Inflammatory macrophage treated with lipopolysaccharide for 4 hours (primary cell): ENCODE data around the gene SEMA3A.
A peak's percentile ranks its signal among the peaks of the same experiment; 100 is the strongest.

Experiments used
- DNase-seq: peaks from one replicate; pipeline ENCODE4 v3.0.0-alpha.2; 2020

Gene SEMA3A

GRCh38 chr7:83918142-83918541 lies 276.4 kb downstream of the SEMA3A start:
- DNase-seq = no peak

- no peak for DNase-seq
Observed at GRCh38 chr7:83913174-83913573, 281.4 kb downstream of the SEMA3A start.

GRCh38 chr7:83908526-83908925 lies 286.1 kb downstream of the SEMA3A start:
- peak; percentile 77 for DNase-seq
